Measurements from ENCODE around the gene HNRNPDL. TPM values are rescaled to one million over a fixed set of nuclear protein-coding genes. Genes with fewer than 3 reads are reported as not detected.

Gene HNRNPDL
- total and polyA plus RNA-seq, 2 experiments from 2014 or later = 243 to 354 TPM

DNA sequence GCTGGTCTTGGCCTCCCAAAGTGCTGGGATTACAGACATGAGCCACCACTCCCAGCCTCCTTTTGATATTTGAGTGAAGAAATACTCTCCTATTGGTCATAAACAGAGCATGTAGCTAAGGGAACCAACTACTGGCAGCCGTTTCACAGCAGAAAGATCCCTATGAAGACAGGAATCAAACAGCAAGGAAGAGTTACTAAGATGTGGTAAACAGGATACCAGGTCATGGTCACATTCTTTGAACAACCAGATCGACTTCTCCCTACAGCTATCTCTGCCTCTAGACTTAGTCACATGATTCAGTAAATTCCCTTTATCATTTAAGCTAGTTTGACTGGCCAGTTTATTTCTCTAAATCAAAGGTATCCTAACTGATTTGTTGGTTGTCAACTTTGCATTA, 47.5 kb downstream of the HNRNPDL start:
- Histone ChIP-seq H3K79me2 (replicated peaks; ENCODE audit: insufficient read depth) (no peaks in the 10 kb centered on the region; the same call in 1 of the 2 replicates), H3K27me3 (ENCODE audit: insufficient read depth) (no peaks in the 10 kb centered on the region), H4K20me1 (replicated peaks; ENCODE audit: insufficient read depth) (no peaks in the 10 kb centered on the region), H3K4me3 (no peak overlapping the region), H3K27ac (ENCODE audit: low read depth) (no peak overlapping the region), H3K4me1 (ENCODE audit: insufficient read depth) (no peaks in the 10 kb centered on the region), H3K9me2 (ENCODE audit: insufficient read depth) (peaks cover 9% of the 10 kb centered on the region; the same call in 1 of the 2 replicates), H3K36me3 (ENCODE audit: insufficient read depth) (no peaks in the 10 kb centered on the region; the same call in 1 of the 2 replicates), H3K4me2 (no peak overlapping the region), H2AFZ (no peak overlapping the region), H3F3A (replicated peaks; ENCODE audit: low read depth) (no peaks in the 10 kb centered on the region)
- DNase-seq (ENCODE audit: low spot score) (no peak), ATAC-seq (no peak)
- Mint-ChIP-seq H3K27me3 (ENCODE audit: insufficient read depth, low read depth, poor library complexity) (peaks cover 1% of the 10 kb centered on the region), H3K27ac (no peak overlapping the region), H3K9me3 (peaks cover 44% of the 10 kb centered on the region), H3K4me3 (no peak overlapping the region), H3K4me1 (no peaks in the 10 kb centered on the region), H3K36me3 (ENCODE audit: low read depth) (peaks cover 27% of the 10 kb centered on the region)
- no peak for TF ChIP-seq ZNF331 (CRISPR knock-in tag; IDR thresholded peaks at IDR 0.05; ENCODE audit: low read depth)
- TF ChIP-seq, protein P1, sequence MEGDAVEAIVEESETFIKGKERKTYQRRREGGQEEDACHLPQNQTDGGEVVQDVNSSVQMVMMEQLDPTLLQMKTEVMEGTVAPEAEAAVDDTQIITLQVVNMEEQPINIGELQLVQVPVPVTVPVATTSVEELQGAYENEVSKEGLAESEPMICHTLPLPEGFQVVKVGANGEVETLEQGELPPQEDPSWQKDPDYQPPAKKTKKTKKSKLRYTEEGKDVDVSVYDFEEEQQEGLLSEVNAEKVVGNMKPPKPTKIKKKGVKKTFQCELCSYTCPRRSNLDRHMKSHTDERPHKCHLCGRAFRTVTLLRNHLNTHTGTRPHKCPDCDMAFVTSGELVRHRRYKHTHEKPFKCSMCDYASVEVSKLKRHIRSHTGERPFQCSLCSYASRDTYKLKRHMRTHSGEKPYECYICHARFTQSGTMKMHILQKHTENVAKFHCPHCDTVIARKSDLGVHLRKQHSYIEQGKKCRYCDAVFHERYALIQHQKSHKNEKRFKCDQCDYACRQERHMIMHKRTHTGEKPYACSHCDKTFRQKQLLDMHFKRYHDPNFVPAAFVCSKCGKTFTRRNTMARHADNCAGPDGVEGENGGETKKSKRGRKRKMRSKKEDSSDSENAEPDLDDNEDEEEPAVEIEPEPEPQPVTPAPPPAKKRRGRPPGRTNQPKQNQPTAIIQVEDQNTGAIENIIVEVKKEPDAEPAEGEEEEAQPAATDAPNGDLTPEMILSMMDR (conservative IDR thresholded peaks at IDR 0.05; ENCODE audit: low read depth in 2 of 2) = no peak
- TF ChIP-seq, protein P2, sequence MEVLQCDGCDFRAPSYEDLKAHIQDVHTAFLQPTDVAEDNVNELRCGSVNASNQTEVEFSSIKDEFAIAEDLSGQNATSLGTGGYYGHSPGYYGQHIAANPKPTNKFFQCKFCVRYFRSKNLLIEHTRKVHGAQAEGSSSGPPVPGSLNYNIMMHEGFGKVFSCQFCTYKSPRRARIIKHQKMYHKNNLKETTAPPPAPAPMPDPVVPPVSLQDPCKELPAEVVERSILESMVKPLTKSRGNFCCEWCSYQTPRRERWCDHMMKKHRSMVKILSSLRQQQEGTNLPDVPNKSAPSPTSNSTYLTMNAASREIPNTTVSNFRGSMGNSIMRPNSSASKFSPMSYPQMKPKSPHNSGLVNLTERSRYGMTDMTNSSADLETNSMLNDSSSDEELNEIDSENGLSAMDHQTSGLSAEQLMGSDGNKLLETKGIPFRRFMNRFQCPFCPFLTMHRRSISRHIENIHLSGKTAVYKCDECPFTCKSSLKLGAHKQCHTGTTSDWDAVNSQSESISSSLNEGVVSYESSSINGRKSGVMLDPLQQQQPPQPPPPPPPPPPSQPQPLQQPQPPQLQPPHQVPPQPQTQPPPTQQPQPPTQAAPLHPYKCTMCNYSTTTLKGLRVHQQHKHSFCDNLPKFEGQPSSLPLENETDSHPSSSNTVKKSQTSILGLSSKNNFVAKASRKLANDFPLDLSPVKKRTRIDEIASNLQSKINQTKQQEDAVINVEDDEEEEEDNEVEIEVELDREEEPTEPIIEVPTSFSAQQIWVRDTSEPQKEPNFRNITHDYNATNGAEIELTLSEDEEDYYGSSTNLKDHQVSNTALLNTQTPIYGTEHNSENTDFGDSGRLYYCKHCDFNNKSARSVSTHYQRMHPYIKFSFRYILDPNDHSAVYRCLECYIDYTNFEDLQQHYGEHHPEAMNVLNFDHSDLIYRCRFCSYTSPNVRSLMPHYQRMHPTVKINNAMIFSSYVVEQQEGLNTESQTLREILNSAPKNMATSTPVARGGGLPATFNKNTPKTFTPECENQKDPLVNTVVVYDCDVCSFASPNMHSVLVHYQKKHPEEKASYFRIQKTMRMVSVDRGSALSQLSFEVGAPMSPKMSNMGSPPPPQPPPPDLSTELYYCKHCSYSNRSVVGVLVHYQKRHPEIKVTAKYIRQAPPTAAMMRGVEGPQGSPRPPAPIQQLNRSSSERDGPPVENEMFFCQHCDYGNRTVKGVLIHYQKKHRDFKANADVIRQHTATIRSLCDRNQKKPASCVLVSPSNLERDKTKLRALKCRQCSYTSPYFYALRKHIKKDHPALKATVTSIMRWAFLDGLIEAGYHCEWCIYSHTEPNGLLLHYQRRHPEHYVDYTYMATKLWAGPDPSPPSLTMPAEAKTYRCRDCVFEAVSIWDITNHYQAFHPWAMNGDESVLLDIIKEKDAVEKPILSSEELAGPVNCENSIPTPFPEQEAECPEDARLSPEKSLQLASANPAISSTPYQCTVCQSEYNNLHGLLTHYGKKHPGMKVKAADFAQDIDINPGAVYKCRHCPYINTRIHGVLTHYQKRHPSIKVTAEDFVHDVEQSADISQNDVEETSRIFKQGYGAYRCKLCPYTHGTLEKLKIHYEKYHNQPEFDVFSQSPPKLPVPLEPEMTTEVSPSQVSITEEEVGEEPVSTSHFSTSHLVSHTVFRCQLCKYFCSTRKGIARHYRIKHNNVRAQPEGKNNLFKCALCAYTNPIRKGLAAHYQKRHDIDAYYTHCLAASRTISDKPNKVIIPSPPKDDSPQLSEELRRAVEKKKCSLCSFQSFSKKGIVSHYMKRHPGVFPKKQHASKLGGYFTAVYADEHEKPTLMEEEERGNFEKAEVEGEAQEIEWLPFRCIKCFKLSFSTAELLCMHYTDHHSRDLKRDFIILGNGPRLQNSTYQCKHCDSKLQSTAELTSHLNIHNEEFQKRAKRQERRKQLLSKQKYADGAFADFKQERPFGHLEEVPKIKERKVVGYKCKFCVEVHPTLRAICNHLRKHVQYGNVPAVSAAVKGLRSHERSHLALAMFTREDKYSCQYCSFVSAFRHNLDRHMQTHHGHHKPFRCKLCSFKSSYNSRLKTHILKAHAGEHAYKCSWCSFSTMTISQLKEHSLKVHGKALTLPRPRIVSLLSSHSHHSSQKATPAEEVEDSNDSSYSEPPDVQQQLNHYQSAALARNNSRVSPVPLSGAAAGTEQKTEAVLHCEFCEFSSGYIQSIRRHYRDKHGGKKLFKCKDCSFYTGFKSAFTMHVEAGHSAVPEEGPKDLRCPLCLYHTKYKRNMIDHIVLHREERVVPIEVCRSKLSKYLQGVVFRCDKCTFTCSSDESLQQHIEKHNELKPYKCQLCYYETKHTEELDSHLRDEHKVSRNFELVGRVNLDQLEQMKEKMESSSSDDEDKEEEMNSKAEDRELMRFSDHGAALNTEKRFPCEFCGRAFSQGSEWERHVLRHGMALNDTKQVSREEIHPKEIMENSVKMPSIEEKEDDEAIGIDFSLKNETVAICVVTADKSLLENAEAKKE (CRISPR knock-in tag; IDR thresholded peaks at IDR 0.05) = no peak
- TF ChIP-seq JUNB (IDR thresholded peaks at IDR 0.05; ENCODE audit: unreplicated experiment) = no peak
- TF ChIP-seq EZH2 (IDR thresholded peaks at IDR 0.05; ENCODE audit: low read depth, unreplicated experiment) = no peak
- no peak for TF ChIP-seq STAT1 (IDR thresholded peaks at IDR 0.05; ENCODE audit: unreplicated experiment)
- TF ChIP-seq CREB1 (CRISPR knock-in tag; IDR thresholded peaks at IDR 0.05; ENCODE audit: low read depth) = no peak
- TF ChIP-seq ZNF114 (CRISPR knock-in tag; IDR thresholded peaks at IDR 0.05) = no peak
- no peak for TF ChIP-seq NANOG (IDR thresholded peaks at IDR 0.05; ENCODE audit: borderline replicate concordance)
- no peak for TF ChIP-seq EZH2phosphoT487 (IDR thresholded peaks at IDR 0.05; ENCODE audit: unreplicated experiment)
- TF ChIP-seq, protein P3, sequence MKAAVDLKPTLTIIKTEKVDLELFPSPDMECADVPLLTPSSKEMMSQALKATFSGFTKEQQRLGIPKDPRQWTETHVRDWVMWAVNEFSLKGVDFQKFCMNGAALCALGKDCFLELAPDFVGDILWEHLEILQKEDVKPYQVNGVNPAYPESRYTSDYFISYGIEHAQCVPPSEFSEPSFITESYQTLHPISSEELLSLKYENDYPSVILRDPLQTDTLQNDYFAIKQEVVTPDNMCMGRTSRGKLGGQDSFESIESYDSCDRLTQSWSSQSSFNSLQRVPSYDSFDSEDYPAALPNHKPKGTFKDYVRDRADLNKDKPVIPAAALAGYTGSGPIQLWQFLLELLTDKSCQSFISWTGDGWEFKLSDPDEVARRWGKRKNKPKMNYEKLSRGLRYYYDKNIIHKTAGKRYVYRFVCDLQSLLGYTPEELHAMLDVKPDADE (IDR thresholded peaks at IDR 0.05) = no peak
- no peak for TF ChIP-seq POLR2AphosphoS5 (IDR thresholded peaks at IDR 0.05; ENCODE audit: low read depth)

Measured in GM23338 (cell line).